ENCODE data around the gene ABCC4.

The ABCC4 gene

DNA sequence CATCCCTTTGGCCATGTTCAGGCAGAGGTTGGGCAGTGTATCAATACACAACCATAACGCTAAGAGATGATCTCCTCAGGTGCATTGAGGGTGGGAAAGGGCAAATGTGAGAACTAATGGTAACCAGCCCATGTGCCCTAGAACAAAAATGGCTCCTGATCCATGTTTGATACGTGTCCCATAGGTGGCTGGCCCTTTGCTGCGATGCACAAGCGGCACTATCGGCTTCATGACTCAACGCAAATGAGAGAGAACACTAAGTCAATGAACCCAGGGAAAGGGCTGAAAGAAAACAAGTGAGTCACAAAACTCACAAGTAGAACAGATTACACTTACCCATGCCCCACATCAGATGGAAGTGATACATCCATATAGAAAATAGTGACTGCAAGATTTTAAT is 201.7 kb downstream of the ABCC4 start:
- no peak overlapping the region for H2AFZ ChIP-seq (ENCODE audit: low read depth, low read length)
- H3K9me3 ChIP-seq (ENCODE audit: insufficient read depth, low read length): peaks cover 7% of the 10 kb centered on the region; the same call in 1 of the 2 replicates
- H3K4me3 ChIP-seq (ENCODE audit: low read length): no peak overlapping the region
- H3K27me3 ChIP-seq (ENCODE audit: low read depth, low read length): no peaks in the 10 kb centered on the region
- no peaks in the 10 kb centered on the region for H4K20me1 ChIP-seq (ENCODE audit: insufficient read depth, low read length)
- H3K79me2 ChIP-seq (ENCODE audit: low read length): no peaks in the 10 kb centered on the region
- H3K4me1 ChIP-seq (ENCODE audit: low read length): no peaks in the 10 kb centered on the region
- TF ChIP-seq CTCF (IDR thresholded peaks at IDR 0.05; ENCODE audit: low read depth, low read length) (no peak), EZH2phosphoT487 (IDR thresholded peaks at IDR 0.05; ENCODE audit: low read depth) (no peak)
- no peak overlapping the region for H3K9ac ChIP-seq (ENCODE audit: low read length)
- no peak overlapping the region for H3K27ac ChIP-seq (ENCODE audit: low read length)
- peaks cover 8% of the 10 kb centered on the region for H3K36me3 ChIP-seq (replicated peaks; ENCODE audit: low read depth, low read length)
- H3K4me2 ChIP-seq (ENCODE audit: low read length): no peak overlapping the region

GRCh38 chr13:95098916-95099315 is 202.3 kb downstream of the ABCC4 start:
- Histone ChIP-seq H3K79me2 (ENCODE audit: low read length) (no peaks in the 10 kb centered on the region), H3K27me3 (ENCODE audit: low read depth, low read length) (no peaks in the 10 kb centered on the region), H3K9me3 (ENCODE audit: insufficient read depth, low read length) (peaks cover 7% of the 10 kb centered on the region; the same call in 1 of the 2 replicates), H2AFZ (ENCODE audit: low read depth, low read length) (no peak overlapping the region), H4K20me1 (ENCODE audit: insufficient read depth, low read length) (no peaks in the 10 kb centered on the region), H3K36me3 (replicated peaks; ENCODE audit: low read depth, low read length) (peaks cover 6% of the 10 kb centered on the region), H3K9ac (ENCODE audit: low read length) (no peak overlapping the region), H3K4me1 (ENCODE audit: low read length) (no peaks in the 10 kb centered on the region), H3K4me2 (ENCODE audit: low read length) (no peak overlapping the region), H3K27ac (ENCODE audit: low read length) (no peak overlapping the region), H3K4me3 (ENCODE audit: low read length) (no peak overlapping the region)
- no peak for TF ChIP-seq CTCF (IDR thresholded peaks at IDR 0.05; ENCODE audit: low read depth, low read length)
- TF ChIP-seq EZH2phosphoT487 (IDR thresholded peaks at IDR 0.05; ENCODE audit: low read depth): no peak

GRCh38 chr13:95091755-95092154 is 209.5 kb downstream of the ABCC4 start:
- Histone ChIP-seq H3K4me1 (ENCODE audit: low read length) (no peaks in the 10 kb centered on the region), H3K36me3 (replicated peaks; ENCODE audit: low read depth, low read length) (peaks cover 6% of the 10 kb centered on the region), H4K20me1 (ENCODE audit: insufficient read depth, low read length) (no peaks in the 10 kb centered on the region), H2AFZ (ENCODE audit: low read depth, low read length) (no peak overlapping the region), H3K4me3 (ENCODE audit: low read length) (no peak overlapping the region), H3K27ac (ENCODE audit: low read length) (no peak overlapping the region), H3K27me3 (ENCODE audit: low read depth, low read length) (no peaks in the 10 kb centered on the region), H3K79me2 (ENCODE audit: low read length) (no peaks in the 10 kb centered on the region), H3K4me2 (ENCODE audit: low read length) (no peak overlapping the region), H3K9ac (ENCODE audit: low read length) (no peak overlapping the region), H3K9me3 (ENCODE audit: insufficient read depth, low read length) (peaks cover 7% of the 10 kb centered on the region; the same call in 1 of the 2 replicates)
- TF ChIP-seq EZH2phosphoT487 (IDR thresholded peaks at IDR 0.05; ENCODE audit: low read depth) (no peak), CTCF (IDR thresholded peaks at IDR 0.05; ENCODE audit: low read depth, low read length) (no peak)

DNA sequence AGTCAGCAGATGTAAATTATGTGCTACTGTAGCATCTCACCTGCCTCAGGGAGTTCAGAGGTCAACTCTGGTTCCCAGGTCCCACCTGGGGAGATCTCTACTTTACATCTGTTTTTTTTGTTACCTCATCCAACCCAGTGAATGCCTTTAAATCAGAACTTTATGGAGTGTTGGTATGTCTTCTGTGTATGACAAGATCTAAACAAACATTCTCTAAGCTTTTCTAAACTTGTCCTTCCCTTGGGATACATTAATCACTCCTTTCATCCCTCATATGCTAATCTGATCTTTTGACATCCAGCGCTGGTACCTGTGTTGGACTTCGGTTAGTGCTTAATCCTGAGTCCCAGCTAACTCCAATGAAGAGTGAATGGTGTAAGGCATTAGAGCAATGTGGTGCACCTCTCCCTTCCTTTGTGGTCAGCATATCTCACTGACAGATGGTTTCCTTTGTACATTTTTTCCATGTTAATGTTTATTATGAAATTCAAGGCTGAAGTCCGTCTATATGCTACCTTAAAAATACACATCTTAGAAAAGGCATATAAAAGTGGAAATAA is 213.4 kb downstream of the ABCC4 start:
- Histone ChIP-seq H3K4me2 (ENCODE audit: low read length) (no peak overlapping the region), H2AFZ (ENCODE audit: low read depth, low read length) (no peak overlapping the region), H3K9me3 (ENCODE audit: insufficient read depth, low read length) (no peaks in the 10 kb centered on the region), H3K4me1 (ENCODE audit: low read length) (no peaks in the 10 kb centered on the region), H4K20me1 (ENCODE audit: insufficient read depth, low read length) (no peaks in the 10 kb centered on the region), H3K4me3 (ENCODE audit: low read length) (no peak overlapping the region), H3K27me3 (ENCODE audit: low read depth, low read length) (no peaks in the 10 kb centered on the region), H3K36me3 (replicated peaks; ENCODE audit: low read depth, low read length) (no peaks in the 10 kb centered on the region), H3K27ac (ENCODE audit: low read length) (no peak overlapping the region), H3K79me2 (ENCODE audit: low read length) (no peaks in the 10 kb centered on the region), H3K9ac (ENCODE audit: low read length) (no peak overlapping the region)
- no peak for TF ChIP-seq EZH2phosphoT487 (IDR thresholded peaks at IDR 0.05; ENCODE audit: low read depth)
- no peak for TF ChIP-seq CTCF (IDR thresholded peaks at IDR 0.05; ENCODE audit: low read depth, low read length)
